ENCODE measurements around the gene SLC4A7.

- TF ChIP-seq CBX8 (IDR thresholded peaks at IDR 0.05; ENCODE audit: borderline replicate concordance, extremely low read depth, low read depth, low read length, poor library complexity, severe bottlenecking) (no peak), BACH1 (tag; IDR thresholded peaks at IDR 0.05) (no peak), HIVEP1 (CRISPR knock-in tag; IDR thresholded peaks at IDR 0.05) (no peak), MXI1 (IDR thresholded peaks at IDR 0.05; ENCODE audit: low read depth, low read length) (no peak), HCFC1 (IDR thresholded peaks at IDR 0.05; ENCODE audit: low read depth, low read length) (no peak), HDAC6 (IDR thresholded peaks at IDR 0.05; ENCODE audit: low read depth, low read length) (no peak), ZNF589 (CRISPR knock-in tag; IDR thresholded peaks at IDR 0.05; ENCODE audit: low read depth) (no peak)
- TF ChIP-seq, protein P1, sequence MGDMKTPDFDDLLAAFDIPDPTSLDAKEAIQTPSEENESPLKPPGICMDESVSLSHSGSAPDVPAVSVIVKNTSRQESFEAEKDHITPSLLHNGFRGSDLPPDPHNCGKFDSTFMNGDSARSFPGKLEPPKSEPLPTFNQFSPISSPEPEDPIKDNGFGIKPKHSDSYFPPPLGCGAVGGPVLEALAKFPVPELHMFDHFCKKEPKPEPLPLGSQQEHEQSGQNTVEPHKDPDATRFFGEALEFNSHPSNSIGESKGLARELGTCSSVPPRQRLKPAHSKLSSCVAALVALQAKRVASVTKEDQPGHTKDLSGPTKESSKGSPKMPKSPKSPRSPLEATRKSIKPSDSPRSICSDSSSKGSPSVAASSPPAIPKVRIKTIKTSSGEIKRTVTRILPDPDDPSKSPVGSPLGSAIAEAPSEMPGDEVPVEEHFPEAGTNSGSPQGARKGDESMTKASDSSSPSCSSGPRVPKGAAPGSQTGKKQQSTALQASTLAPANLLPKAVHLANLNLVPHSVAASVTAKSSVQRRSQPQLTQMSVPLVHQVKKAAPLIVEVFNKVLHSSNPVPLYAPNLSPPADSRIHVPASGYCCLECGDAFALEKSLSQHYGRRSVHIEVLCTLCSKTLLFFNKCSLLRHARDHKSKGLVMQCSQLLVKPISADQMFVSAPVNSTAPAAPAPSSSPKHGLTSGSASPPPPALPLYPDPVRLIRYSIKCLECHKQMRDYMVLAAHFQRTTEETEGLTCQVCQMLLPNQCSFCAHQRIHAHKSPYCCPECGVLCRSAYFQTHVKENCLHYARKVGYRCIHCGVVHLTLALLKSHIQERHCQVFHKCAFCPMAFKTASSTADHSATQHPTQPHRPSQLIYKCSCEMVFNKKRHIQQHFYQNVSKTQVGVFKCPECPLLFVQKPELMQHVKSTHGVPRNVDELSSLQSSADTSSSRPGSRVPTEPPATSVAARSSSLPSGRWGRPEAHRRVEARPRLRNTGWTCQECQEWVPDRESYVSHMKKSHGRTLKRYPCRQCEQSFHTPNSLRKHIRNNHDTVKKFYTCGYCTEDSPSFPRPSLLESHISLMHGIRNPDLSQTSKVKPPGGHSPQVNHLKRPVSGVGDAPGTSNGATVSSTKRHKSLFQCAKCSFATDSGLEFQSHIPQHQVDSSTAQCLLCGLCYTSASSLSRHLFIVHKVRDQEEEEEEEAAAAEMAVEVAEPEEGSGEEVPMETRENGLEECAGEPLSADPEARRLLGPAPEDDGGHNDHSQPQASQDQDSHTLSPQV (IDR thresholded peaks at IDR 0.05): no peak
Measured at GRCh38 chr3:27384191-27384590, 100.0 kb downstream of the SLC4A7 start.
